Body of pancreas (tissue), 4 donors: ENCODE measurements around the gene GSK3B. TPM values are rescaled to one million over a fixed set of nuclear protein-coding genes. Genes with fewer than 3 reads are reported as not detected.

ENCODE experiments used
- ATAC-seq: fragments of 150-250 bp; one replicate; pipeline ENCODE4 v1.9.1; 2016
- DNase-seq, 4 donors: peaks; one replicate each; pipeline ENCODE4 v3.0.0-alpha.2; 2019
- H3K27ac ChIP-seq, 4 donors: fragments of 200-600 bp; sonication (generic); 1 replicate in 3 of 4; 2 replicates in 1 of 4; pipeline versions ENCODE4 v1.5.1 to v1.6.1; 2016 to 2019; ENCODE audit warnings: mild to moderate bottlenecking in 1 of 4, mixed read lengths in 1 of 4, moderate library complexity in 1 of 4
- H3K27me3 ChIP-seq, 2 donors: fragments of 200-600 bp; sonication (generic); one replicate each; pipeline ENCODE4 v1.6.0; 2016; ENCODE audit warnings: mild to moderate bottlenecking in 1 of 2
- H3K36me3 ChIP-seq, 2 donors: fragments of 200-600 bp; sonication (generic); replicated peaks in 1 of 2; 2 replicates each; pipeline ENCODE4 v1.5.1; 2016; ENCODE audit warnings: low read depth in 2 of 2; ENCODE audit not compliant: insufficient read depth in 1 of 2
- H3K4me1 ChIP-seq: fragments of 200-600 bp; sonication (generic); one replicate; pipeline ENCODE4 v1.6.0; 2016
- H3K4me3 ChIP-seq, 2 donors: fragments of 200-600 bp; sonication (generic); 1 replicate in 1 of 2; 2 replicates in 1 of 2; pipeline ENCODE4 v1.5.1; 2016 to 2019
- H3K9me3 ChIP-seq, 3 donors: fragments of 200-600 bp; sonication (generic); 1 replicate in 2 of 3; 2 replicates in 1 of 3; pipeline ENCODE4 v1.5.1; 2016
- POLR2A ChIP-seq, 3 donors: fragments of 450-650 bp; IDR thresholded peaks; one replicate each; pipeline ENCODE4 v1.6.1; 2016; ENCODE audit warnings: antibody characterized with exemption in 3 of 3, mild to moderate bottlenecking in 2 of 3
- WGBS, 2 donors: methylation state at CpG; one replicate each; pipeline ENCODE4 v1.1.5; 2017; 5-methylcytosine and 5-hydroxymethylcytosine counted together
- intact Hi-C: fragments of 100-400 bp; cut with DNase I; formaldehyde crosslinking; loops from one replicate; pipeline ENCODE4 v1.15.1; 2023
- total RNA-seq, 2 donors: library from RNA; depleted of rRNA; stranded (reverse); fragments of >200 nt; gene quantifications; one replicate each; pipeline ENCODE4 v1.1.0, GENCODE V29; 2016
- TF ChIP-seq, protein P1 (sequence below), 7 experiments: fragments of 450-650 bp in 4 of 7; fragments of 200-600 bp in 3 of 7; sonication (generic) in 3 of 7; IDR thresholded peaks; one replicate each; pipeline ENCODE4 v1.5.1; 2016 to 2019; ENCODE audit warnings: antibody characterized with exemption in 7 of 7

Gene GSK3B
- total RNA-seq, 2 donors from 2014 or later = 15.0 to 18.8 TPM

DNA sequence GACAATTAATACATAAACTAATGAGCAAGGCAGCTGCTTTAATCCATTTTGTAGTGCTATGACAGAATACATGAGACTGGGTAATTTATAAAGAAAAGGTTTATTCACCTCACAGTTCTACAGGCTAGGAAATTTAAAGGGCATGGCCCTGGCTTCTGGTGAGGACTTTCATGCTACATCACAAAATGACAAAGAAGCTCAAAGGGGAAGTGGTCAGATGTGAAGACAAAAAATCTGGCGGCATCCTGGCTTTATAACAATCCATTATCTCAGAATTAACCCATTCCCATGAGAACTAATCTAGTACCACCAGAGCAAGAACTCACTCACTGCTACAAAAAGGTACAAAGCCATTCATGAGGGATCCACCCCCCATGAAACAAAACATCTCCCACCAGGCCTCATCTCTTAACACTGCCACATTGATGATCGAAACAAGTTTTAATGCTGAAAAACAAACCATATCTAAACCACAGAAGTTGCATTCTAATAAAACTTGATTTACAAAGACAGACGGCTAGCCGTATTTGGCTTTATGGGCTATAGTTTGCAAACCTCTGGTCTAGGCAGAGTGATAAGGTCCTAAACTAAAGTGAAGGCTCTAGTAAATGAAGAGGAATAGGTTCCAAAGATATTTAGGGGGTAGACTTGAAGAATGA lies 44.2 kb downstream of the GSK3B start:
- Histone ChIP-seq H3K36me3 (no peaks in the 10 kb centered on the region), H3K9me3 (peaks cover 0 to 9% (median 0%) of the 10 kb centered on the region in 3 donors), H3K27me3 (no peaks in the 10 kb centered on the region), H3K4me3 (no peak overlapping the region), H3K27ac (no peak overlapping the region), H3K4me1 (peaks cover 20% of the 10 kb centered on the region)
- no peak for DNase-seq
- no peak for TF ChIP-seq POLR2A (IDR thresholded peaks at IDR 0.05)
- TF ChIP-seq, protein P1, sequence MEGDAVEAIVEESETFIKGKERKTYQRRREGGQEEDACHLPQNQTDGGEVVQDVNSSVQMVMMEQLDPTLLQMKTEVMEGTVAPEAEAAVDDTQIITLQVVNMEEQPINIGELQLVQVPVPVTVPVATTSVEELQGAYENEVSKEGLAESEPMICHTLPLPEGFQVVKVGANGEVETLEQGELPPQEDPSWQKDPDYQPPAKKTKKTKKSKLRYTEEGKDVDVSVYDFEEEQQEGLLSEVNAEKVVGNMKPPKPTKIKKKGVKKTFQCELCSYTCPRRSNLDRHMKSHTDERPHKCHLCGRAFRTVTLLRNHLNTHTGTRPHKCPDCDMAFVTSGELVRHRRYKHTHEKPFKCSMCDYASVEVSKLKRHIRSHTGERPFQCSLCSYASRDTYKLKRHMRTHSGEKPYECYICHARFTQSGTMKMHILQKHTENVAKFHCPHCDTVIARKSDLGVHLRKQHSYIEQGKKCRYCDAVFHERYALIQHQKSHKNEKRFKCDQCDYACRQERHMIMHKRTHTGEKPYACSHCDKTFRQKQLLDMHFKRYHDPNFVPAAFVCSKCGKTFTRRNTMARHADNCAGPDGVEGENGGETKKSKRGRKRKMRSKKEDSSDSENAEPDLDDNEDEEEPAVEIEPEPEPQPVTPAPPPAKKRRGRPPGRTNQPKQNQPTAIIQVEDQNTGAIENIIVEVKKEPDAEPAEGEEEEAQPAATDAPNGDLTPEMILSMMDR (IDR thresholded peaks at IDR 0.05) = no peak
- WGBS, 2 donors = 84 to 91% methylated on average over 4 of the region's 4 CpGs
- intact Hi-C loops = no loop called here
- ATAC-seq = no peak

DNA sequence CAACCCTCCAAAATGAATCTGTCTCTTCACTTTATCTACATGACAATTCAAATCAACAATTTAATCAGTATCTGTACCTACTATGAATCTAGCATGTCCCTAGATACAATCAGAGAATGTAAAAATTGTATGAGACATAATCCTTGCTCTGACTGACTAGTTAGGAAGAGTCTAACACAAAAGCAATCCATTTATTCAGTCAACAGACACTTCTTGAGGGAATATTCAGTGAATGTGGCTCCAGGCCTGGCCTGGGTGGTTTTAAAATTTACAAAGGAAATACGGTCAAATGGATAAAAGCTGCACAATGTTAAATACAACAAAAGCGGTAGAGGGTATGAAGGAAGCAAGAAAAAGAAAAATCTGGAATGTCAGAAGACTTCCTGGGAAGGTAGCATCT lies 45.2 kb downstream of the GSK3B start:
- H3K36me3 ChIP-seq = no peaks in the 10 kb centered on the region
- WGBS, 2 donors = 38 to 74% methylated on average over 2 of the region's 2 CpGs
- TF ChIP-seq POLR2A (IDR thresholded peaks at IDR 0.05) = no peak
- TF ChIP-seq, protein P1 (IDR thresholded peaks at IDR 0.05) = no peak
- ATAC-seq (no peak), DNase-seq (no peak)
- no peak overlapping the region for H3K4me3 ChIP-seq
- no peaks in the 10 kb centered on the region for H3K27me3 ChIP-seq
- H3K27ac ChIP-seq = no peak overlapping the region
- peaks cover 0 to 11% (median 0%) of the 10 kb centered on the region in 3 donors for H3K9me3 ChIP-seq
- intact Hi-C loops = no loop called here
- H3K4me1 ChIP-seq = peaks cover 20% of the 10 kb centered on the region

DNA sequence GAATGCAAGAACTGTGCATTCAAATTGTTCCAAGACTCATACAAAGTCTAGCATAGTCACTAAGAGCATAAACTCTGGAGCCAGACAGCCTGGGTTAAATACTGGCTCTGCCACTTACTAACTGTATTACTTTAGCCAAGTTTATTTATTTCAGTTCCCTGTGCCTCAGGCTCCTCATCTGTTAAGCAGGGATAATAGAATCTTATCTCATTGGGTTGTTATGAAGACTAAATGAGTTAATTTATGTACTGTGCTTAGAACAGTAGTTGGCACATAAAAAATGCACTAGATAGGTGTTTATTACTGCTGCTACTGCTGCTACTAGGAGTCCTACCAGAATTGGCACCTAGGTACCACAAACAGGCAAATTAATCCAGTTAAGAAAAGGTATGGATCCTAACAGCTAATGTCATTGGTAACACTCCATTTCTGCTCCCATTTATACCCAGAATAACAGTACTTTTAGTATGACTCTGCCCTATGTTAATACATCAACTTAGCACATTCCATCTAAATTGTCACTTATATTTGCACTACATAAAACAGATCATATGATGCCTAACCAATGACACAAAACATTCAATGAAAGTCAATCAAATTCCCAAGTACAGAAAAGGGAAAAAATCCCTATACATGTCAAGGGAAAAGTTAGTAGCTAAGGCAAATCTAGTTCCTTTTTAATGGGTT lies 45.7 kb downstream of the GSK3B start:
- peaks cover 0 to 11% (median 0%) of the 10 kb centered on the region in 3 donors for H3K9me3 ChIP-seq
- DNase-seq (no peak), ATAC-seq (no peak)
- H3K36me3 ChIP-seq = no peaks in the 10 kb centered on the region
- no peak overlapping the region for H3K4me3 ChIP-seq
- H3K27me3 ChIP-seq = no peaks in the 10 kb centered on the region
- H3K4me1 ChIP-seq = peaks cover 20% of the 10 kb centered on the region
- intact Hi-C loops = no loop called here
- no peak overlapping the region for H3K27ac ChIP-seq
- TF ChIP-seq, protein P1 (IDR thresholded peaks at IDR 0.05) = no peak
- no peak for TF ChIP-seq POLR2A (IDR thresholded peaks at IDR 0.05)

DNA sequence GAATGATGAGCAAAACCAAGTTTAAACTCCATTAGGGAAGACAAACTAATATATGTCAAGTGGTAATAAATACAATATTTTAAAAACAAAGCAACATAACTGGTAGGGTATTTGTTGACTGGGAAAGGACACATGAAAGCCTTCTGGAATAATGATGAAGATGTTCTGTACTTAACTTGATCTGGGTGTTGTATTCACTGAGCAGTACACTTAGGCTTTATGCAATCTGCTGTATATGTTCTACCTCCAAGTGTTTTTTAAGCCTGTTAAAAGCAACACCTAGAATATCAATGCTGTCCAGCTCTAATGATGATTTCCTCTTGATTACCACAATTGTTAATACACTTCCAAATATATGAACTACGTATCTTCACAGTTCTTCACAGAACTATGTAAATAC lies 46.6 kb downstream of the GSK3B start:
- ATAC-seq (no peak), DNase-seq (no peak)
- TF ChIP-seq, protein P1 (IDR thresholded peaks at IDR 0.05) = no peak
- no peak for TF ChIP-seq POLR2A (IDR thresholded peaks at IDR 0.05)
- no peak overlapping the region for H3K27ac ChIP-seq
- H3K36me3 ChIP-seq = no peaks in the 10 kb centered on the region
- intact Hi-C loops = no loop called here
- H3K27me3 ChIP-seq = no peaks in the 10 kb centered on the region
- no peak overlapping the region for H3K4me3 ChIP-seq
- WGBS, 2 donors = 81 to 92% methylated on average over 1 of the region's 1 CpG
- peaks cover 17% of the 10 kb centered on the region for H3K4me1 ChIP-seq
- peaks cover 0 to 11% (median 0%) of the 10 kb centered on the region in 3 donors for H3K9me3 ChIP-seq
